GM18526 (cell line): ENCODE measurements around the gene ADAMTS10.

Experiments used
- POLR2A ChIP-seq: IDR thresholded peaks from 3 replicates; pipeline ENCODE4 v1.6.1; 2011; ENCODE audit not compliant: insufficient read length; ENCODE audit errors: extremely low read depth

The ADAMTS10 gene

DNA sequence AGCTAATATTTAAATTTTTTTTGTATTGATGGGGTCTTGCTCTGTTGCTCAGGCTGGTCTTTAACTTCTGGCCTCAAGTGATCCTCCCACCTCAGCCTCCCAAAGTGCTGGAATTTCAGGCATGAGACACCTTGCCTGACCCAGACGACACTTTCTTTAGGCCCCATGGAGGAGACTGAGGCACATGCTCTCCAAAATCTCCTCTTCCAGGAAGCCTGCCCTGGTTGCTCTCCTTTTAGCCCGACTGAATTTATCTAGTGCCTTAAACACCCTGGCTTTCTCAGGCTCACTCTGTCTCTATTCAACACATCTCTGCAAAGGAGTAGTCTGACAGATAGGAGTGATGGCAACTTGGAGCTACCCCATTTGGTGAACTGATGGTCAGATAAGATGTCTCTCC, 52.2 kb downstream of the ADAMTS10 start:
- TF ChIP-seq POLR2A, result no peak

DNA sequence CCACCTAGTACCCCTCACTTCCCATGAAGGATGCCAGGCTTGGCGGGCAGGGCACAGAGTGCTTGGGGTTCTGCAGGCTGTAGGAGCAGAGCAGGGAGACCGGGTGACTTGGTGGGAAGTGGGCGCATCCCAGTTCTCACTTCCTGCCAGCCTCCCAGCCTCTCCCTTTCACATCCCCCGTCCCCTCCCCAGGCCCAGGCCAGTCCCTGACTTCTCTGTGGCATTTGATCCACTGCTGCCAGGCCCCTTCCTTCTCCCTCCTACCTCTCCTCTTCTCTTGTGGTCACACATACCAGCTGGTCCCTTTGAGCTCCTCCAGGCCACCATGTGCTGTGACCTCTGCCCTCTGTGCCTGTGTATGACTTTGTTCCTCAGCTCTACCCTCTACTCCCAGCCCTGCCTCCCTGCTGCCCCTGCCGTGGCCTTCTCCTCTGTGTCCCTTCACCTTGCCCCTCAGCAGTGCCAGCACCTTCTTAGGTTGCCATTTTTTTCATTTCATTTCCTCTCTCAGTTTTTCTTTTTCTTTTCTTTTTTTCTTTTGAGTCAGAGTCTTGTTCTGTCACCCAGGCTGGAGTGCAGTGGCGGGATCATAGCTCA, 52.8 kb downstream of the ADAMTS10 start:
- no peak for TF ChIP-seq POLR2A

DNA sequence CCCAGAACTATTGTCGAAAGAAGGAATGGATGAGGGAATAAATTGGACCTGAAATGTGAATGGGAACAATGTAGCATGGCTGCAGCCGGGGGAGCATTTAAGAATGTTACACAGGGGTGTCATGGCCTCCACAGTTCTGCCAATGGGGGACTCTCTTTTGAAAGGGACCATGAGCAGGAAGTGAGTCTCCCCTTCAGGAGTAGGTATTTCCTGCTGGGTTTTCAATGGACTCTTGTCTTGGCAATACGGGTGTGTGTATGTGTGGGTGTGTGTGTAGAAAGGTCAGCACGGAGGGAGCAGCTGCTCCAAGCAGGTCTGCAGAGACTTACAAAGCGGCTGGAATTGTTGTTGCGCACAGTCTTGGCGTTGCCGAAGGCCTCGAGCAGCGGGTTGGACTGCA, 57.7 kb downstream of the ADAMTS10 start:
- TF ChIP-seq POLR2A, result no peak

DNA sequence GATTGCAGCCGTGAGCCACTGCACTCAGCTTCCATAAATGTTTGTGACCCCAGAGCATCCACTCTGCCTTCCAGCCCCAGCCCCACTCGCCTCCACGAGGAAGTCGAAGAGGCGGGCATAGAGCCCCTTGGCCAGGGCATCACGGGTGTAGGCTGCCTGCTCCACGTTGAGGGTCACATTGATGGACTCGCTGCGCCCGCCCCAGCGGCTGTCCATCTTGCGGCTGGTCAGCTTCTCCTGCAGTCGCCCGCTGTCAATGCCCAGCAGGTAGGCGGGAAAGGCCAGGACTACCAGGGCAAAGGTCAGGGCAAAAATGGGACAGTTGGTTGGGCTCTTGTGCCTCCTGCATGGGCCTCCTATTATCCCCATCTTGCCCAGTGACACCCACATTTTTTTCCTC, 60.4 kb downstream of the ADAMTS10 start:
- no peak for TF ChIP-seq POLR2A

DNA sequence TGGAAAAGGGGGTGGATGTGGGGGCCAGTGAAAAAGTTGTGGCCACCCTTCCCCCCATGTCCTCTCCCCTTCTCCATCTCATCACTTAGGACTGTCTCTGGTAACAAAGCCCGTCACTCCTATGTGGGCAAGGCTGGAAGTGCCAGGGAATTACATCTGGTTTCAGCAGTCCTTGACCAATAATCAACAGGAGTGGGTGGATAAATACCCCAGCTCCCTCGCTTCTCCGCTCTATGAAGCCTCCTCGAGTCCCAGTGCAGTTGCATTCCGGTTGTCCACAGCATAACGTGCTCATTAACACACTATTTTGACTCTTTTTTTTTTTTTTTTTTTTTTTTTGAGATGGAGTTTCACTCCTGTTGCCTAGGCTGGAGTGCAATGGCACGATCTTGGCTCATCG, 64.8 kb downstream of the ADAMTS10 start:
- TF ChIP-seq POLR2A, result no peak

DNA sequence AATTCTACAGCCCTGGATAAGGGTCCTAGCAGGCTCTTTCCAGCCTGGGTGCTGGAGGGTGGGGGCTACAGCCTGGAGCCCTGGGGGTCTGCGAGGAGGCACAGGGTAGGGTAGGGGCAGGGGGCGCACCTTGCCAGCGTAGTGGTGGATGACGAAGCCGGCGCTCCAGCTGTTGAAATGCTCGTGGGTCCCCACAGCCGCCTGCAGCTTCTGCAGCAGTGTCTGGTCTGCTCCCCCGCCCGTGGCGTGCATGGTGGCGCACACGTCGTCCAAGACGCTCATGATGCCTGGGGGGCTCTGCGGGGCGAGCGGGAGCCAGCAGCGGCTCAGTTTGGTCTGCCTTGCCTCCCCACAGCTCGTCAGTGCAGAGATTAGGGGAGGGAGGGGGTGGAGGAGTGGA, 66.3 kb downstream of the ADAMTS10 start:
- TF ChIP-seq POLR2A, result no peak

DNA sequence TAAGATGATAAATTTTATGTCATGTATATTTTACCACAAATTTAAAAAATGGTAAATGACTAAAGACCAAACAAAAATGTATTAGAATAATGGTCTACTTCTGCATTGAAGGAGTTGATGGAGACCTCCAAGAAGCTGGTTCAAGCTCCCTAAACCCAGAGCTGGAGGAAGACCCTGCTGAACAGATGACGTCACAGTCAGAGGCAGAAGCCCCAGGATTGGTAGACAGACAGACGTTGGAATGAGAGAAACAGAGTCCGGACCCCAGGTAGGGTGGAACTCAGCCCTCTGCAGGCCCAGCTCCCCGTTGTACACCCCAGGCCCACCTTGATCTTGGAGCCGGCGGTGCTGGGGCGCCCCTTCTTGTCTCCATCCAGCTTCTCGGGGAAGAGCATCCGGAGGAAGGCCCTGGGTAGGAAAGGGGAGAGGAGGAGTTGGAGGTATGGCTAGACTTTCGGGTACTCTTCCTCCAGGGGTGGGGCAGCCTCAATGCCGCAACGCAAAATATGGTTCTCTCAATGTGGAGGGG, 70.8 kb downstream of the ADAMTS10 start:
- no peak for TF ChIP-seq POLR2A

DNA sequence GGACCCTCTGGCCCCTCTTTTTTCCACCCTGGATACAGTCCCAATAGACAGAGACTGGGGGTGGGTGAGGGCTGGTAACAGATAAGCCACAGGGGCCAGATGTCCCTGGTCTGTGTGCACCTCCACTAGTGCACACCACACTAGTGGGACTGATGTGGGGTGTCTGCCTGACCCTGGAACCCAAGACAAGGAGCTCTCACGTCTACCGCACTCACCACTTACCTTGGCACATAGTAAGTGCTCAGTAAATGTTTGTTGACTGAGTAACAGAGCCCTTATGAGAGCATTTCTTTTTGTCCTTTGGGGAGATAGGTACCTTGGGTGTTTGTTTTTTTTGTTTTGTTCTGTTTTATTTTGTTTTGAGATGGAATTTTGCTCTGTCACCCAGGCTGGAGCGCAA, 73.4 kb downstream of the ADAMTS10 start:
- no peak for TF ChIP-seq POLR2A

DNA sequence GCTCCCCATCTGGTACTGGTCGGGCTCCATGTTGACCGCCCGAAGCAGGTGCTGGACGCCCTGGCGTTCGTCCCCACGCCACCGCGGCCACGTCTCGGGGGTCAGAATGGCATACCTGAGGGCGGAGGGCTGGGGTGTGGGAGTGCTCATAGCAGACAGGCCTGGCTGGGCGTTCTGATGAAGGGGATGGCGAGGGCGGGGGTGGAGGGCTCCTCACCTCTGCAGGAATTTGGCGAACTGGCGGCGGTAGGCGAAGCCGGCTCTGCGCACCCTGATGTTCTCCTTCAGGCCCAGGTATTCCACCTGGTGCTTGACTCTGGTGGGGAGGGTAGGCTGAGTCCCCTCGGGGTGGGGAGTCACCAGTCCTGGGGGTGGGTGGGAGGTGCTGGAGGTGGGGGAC, 74.2 kb downstream of the ADAMTS10 start:
- TF ChIP-seq POLR2A, result no peak

DNA sequence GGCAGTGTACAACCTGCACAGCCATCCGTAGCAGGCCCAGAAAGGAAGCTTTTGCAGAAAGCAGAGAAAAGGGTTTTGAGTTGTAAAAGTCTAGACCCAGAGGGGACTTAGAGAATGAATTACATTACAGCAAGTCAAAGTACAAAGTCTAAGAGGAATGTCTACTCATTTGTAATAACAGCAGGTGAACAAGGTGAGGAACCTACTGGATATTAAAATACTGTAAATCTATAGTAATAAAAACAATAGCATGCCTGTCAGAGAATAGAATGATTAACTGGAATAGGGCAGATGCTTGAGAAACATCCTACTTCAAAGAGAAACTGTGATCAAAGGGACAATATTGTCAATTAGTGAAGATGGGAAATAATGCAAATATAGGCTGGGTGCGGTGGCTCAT, 78.3 kb downstream of the ADAMTS10 start:
- TF ChIP-seq POLR2A, result no peak

DNA sequence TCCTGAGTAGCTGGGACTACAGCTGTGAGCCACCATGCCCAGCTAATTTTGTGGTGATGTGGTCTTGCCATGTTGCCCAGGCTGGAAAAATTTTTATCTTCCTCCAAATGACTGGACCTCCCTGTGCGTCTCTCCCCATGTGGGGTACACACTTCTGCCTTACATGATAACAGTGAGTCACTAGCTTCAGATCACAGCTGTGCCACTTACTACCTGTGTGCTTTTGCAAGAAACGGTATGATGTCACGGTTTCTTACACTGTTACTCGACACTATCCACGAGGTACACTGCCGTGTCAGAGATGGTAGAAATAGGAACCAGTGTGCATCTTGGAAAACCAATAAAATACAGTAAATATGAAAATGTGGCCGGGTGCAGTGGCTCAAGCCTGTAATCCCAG, 79.0 kb downstream of the ADAMTS10 start:
- TF ChIP-seq POLR2A, result no peak
